ENCODE measurements around the gene NCAM2.

Gene NCAM2

DNA sequence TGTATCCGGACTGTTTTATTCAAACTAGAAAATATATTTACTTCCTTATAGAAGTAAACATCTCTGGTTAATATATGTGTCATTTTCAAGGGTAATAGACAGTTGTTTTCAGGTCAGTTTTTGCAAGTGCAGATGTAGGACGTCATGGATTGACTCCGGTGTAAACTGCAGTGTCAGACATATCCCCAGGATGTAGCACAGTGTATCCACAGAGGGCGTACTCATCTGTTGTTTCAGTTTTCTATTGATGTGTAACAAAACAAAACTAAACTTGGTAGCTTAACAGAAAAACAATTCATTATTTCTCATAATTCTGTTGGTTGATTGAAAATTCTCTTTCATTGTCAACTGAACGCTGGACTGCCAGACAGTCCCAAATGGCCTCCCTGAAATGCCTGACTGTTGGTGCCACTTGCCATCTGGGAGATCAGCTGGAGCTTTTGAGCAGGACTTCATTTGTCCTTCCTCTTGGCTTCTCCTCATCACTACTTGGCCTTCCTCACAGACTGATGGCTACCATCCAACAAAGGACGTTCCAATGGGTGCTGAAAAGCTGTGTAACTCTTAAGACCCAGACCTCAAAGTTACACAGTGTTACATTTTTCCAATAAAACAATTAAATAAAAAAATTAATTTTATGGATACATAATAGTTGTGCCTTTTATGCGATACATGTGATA, 181.6 kb downstream of the NCAM2 start:
- no peak for DNase-seq

DNA sequence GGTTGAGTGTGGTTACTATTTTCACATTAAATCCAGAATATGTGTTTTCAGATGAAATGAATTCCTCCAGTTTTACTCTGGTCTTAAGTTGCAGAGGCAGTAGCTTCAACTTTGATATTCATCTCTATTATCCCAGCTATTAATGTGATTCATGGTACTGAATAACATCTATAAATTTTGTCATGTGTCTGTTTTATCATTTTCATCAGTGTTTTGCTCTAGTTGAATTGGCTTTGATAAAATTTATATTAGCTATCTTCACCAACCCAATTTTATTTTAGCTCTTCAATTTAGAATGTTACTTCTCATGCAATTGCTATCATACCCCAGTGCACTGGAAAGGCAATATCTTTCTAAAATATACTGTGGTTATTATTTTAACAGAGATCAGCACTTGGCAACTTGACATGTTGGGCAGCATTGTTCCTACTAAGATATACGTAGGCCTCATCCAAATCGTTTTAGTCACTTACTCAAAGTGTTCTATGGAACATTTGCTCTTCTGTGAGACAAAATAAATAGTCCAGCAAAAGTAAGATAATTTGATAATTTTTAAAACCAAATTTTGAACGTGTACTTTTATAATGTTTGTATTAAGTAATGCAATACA, 184.3 kb downstream of the NCAM2 start:
- no peak for DNase-seq

DNA sequence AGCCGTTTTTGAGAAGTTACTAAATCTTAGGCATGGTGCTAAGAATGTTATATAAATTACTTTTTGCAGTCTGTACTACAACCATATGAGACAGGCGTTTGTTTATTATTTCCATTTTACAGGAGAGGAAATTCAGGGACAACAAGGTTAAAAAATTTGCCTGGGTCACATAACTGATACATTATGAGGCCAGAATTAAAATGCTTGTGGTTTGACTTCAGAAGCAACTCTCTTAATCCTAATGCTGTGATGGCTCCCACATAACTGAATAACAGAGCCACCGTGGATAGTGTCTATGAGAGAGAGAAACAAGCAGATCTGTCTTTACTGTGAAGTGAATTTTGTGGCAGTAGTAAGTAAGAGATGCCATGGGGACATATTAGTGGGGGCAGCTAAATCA, 184.9 kb downstream of the NCAM2 start:
- no peak for DNase-seq

DNA sequence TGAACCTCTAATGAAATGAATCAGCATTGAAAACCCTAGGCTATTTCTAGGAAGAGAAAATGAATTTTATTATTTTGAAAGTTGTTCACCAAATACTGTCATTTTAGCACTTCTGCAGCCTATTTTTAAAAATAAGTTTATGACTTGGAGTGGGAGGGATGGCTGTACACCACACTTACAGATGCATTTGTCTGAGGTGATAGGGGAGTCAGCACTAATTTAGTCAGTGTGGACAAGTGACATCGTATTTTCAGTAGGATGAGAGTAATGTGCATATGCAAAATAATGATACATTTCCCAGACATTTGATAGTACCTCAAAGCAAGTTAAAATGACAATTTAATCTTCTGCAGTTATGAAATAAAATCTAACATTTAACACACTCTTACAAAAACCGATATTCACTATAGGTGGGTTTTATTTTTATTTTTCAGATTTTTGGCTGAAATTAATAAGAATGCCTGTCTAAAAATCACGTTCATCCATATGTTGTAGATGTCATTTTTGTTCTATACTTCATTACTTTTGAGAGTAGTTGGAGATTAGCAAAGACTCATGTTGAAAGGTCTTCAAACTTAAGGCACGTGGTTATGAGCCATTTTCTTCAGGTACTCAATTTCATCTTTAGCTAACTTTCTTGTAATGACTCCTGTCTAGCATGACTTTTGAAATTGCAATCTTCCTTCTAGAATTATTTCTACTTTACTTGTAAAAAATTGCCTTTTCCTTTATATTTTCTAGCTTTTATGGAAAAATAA, 186.7 kb downstream of the NCAM2 start:
- no peak for DNase-seq

DNA sequence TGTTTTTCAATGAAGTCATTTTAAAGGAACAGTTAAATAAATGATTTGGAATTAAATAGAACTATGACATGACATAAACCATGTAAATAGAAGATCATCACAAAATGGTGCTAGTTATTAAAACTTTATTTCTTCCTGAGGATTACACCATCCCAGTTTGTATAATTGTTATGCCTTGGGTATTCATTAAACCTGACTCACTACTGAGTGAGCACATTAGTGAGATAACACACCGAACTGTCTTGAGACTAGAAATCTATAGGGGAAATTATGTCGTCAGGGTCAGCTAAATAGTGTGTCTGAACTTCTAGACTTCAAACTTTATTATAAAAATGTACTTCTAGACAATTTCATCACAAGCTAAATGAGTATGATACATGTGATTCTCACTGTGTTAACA, 189.4 kb downstream of the NCAM2 start:
- DNase-seq = no peak

DNA sequence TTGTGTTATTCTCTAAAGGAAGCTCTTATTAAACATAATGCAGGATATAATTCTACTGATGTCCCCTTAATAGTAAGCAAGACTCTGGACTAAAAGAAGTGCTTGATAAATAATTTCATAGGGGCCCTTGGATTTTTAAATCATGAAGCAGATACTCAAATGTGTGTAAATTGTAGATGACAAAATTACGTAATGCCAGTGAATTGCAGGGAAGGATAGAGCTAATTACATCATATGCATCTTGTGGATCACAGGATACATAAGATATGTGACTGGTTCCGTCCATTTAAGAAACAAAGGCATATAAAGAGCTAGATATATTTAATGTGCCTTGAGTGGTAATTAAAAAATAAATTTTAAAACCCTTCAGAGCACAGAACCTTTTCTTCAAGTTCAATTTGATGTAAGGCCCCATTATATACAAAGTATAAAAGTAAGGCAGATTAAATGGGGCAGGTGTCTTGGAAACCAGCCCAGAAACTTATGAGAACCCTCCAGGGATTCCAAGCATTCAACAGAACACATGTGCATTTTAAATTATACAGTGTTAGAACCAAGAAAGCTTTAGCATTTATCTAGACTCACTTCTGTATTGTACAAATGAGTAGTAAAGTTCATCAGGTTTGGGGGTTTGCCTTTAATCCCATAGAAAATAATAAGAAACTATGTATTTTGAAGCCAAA, 190.4 kb downstream of the NCAM2 start:
- DNase-seq = no peak

DNA sequence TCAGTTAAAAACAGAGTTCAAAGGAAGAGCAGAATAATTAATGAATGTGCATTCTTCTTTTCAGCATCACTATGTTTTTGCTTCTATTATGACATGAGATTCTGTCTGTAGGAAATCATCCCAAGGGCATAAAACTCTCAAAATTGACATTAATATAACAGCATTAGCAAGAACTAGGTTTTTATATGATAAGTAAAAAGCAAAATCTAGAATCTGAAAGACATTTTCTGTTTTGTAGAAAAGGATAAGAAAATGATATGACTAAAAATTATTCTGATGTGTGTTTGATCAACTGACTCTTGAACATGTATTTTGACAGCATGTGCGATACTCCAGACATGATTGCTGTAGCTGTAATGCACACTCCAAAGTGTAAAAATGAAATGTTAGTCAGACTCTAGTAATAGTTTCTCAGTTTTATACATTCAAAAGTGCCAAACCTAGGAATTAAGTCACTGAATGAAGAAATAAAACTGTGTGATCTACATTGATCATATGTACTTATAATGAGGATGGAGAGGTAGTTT, 197.3 kb downstream of the NCAM2 start:
- DNase-seq = no peak

DNA sequence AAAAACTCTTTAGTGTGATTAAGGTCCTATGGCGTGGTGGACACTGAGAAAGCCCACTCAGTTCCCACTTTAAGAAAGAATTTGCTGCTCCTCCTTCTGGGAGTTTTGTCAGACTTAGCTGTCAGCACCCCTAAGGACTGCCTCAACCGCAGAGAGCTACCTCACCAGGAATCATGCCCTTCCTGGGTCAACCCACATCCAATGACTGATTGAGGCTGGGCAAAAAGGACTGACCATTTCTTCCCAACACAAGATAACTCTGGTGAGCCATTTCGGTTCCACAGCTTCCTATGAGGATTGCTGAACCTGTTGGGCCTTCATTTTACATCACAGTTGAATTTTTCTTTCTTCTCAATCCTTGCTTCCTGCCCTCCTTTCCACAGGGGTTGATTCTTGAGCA, 197.9 kb downstream of the NCAM2 start:
- DNase-seq = no peak

DNA sequence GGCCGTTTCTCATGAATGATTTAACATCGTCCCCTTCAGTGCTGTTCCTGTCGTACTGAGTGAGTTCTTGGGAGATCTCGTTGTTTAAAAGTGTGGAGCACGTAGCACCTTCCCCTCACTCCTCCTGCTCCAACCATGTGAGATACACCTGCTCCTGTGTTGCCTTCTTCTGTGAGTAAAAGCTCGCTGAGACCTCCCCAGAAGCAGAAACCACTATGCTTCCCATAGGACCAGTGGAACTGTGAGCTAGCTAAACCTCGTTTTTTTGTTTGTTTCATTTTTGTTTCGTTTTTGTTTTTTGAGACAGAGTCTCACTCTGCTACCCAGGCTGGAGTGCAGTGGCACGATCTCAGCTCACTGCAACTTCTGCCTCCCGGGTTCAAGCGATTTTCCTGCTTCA, 198.6 kb downstream of the NCAM2 start:
- no peak for DNase-seq

DNA sequence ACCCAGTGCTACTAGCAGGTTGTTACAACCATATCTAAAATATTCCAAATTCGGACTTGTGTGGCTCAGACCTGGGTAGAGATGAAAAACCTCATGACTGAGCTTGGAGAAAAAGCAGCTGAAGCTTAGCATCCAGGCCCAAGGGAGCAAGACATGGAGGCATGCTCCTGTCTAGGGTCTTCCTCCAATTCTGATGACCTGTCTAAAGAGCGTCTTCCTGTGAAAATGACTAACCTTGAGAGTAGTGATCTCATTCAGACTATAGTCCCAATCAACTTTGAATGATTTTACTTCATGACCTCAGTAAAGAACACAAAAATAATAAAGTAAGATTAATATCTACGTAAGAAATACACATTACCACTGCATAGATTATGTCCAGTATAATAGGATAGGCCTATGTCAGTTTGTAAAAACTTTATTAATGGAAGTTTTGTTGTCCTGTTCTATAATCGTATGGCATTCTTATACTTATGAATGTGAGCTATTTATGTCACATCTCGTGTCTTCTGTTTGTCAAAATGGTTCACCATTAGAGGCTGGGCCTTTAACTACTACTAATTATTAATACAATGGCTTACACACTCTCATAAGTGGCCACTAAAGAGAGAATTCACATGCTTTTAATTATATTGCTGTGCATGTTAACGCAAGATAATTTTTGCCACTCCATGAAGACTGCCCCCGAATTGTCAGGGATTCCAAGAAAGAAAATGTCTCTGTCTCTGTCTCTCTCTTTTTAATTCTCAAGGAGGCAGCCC, 201.3 kb downstream of the NCAM2 start:
- no peak for DNase-seq

DNA sequence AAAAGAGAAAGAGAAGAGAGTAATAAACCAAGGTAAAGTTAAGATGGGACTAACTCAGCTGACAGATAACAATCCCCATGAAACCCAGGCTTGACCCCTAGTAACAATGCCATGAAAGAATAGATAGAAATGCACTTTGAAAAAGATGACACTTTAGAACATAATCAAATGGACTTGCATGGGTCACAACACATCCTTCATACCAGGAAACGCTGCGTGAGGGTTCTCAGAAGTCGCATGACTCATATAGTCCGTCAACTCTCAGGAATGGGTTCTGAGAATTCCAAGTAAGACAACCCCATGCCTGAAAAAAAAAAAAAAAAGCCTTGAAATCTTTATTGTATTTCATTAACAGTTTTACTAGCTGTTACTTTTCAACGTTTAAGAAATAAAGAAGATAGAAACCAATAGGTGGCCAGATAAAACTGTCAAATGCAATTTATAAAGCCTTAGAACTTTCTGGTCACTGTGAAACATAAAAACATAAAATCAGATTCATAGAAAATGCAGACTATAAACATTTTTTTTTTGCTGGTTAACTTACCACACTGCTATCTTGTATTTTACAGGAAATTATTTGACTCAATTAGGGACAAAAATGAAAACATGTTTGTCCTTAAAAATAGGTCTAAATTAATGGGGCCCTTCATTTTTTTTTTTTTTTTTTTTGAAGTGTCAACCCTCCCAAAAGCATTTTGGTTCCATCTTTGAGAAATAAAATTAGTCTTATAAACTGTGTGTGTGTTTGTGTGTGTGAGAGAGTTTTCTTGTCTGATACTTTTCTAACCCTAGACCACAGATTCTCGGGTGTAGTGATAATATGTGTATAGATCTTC, 202.1 kb downstream of the NCAM2 start:
- no peak for DNase-seq

DNA sequence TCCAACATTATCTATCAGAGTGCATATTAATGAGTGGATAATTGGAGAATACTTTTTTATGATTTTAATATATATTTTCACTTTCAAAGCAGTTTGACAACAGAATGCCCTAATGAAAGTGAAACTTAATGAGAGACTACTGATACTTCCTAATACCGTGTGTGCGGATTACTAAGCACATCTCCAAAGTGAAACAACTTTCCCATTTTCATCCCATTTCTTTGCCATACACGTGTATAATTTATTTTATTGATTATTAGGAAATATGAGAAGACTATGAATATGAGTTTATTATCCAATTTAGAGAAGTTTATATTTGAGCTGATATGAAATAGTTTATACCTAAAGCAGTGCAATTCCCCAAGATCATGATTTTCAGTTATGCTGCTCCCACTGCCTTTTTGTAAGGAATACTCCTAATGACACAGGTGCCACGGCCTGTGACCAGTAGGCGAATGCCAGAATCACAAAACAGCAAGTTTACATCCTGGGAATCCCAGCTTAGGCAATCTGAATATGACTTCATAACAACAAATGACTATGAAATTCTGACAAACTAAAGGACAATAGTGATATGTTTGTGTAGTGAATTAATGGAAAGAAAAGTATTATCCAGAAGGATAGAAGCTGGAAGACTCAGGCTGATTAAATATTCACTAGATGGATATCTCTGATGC, 202.9 kb downstream of the NCAM2 start:
- no peak for DNase-seq

DNA sequence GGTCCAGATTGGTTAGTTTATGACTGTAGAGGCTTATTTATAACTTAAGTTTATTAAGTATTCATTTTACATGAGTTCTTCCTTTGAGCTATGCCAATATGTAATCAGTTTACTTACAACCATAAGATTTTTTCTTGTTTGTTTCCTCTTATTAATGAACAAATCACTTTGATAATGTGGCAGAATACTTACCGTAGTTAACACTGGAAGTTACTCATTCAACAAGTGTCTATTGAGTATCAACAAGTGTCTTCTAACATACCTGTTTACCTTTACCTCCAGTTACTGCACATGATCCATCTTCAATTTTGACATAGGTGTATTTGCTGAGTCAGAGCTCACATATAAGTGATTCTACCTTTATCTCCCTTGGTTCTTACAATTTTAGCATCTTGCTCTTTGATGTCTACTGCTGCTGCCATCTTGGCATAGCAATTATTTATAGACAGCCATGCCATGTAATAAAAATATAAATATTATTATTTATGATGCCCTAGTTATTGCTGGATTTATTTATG, 205.7 kb downstream of the NCAM2 start:
- no peak for DNase-seq

DNA sequence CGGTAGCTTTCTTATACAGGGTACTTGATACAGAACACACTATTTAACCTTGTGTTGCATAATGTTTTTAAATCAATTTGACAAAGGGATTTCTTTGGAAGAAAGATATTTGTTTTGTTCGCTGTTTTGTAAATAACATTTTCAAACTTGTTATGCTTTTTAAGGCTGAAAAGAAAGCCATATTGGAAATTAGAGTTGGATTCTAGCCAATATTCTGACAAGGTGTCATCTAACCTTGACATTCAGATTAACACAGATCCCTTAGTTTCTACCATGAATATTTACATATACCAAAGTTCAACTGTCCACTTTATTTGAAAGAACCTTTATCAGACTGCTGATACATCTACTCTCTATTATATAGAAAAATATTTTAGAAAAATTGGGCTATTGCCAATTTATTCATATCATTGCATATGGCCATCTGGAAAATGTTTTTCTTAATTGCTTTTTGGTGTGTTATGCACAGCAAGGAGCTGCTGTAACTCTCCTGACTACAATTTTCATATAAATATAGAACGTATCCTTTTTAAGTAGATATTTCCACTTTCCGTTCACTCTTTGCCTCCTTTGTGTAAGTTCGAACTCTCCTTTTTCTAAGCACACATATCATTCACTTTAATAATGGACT, 206.3 kb downstream of the NCAM2 start:
- DNase-seq = no peak

DNA sequence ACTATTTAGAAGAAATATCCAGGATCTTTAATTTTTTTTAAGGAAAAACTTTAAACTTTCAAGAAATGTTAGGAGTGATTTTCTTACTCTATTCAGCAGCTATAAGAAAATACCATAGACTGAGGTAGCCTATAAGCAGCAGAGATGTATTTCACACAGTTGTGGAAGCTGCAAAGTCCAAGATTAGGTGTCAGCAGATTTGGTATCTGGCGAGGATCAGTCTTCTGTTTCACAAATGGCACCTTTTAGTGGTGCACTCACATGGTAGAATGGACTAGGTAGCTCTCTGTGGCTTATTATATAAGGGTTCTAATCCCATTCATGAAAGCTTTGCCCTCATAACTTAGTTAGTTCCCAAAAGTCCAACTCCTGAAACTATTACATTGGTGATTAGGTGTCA, 207.4 kb downstream of the NCAM2 start:
- DNase-seq = no peak

DNA sequence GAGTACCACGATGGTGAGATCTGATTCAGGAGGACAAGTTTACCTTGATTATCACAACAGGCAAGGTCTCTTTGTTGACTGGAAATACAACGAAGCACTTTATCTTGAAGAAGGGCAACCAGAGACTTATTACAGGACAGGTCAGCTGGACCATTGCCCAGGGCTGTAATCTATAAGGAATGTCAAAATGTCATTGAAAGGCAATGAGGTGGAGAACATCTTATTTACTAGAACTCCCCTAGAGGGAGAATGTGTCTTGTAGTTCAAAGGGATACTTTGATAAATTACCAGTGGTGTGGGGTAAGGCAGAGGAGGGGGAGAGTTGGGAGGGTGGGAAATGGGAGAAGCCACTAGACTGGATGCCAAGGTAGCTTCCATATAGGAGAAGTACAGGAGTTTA, 212.3 kb downstream of the NCAM2 start:
- DNase-seq = no peak

DNA sequence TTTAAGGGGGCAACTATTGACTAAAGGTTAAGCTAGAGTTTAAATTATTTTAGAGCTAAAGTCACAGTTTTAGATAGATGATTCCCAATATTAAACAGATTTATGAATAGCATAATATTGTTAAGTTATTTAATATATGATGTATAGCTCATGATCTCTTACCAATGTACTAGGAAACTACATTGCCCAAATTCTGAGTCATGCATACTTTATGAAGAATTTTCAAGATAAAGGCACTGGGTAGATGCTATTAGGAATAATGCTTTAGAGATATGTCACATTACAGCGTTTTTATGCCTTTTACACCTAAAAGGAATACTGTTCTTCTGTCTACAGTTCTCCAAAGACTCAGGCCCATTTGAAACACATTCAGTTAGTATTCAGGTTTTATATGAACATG, 215.1 kb downstream of the NCAM2 start:
- DNase-seq = no peak

DNA sequence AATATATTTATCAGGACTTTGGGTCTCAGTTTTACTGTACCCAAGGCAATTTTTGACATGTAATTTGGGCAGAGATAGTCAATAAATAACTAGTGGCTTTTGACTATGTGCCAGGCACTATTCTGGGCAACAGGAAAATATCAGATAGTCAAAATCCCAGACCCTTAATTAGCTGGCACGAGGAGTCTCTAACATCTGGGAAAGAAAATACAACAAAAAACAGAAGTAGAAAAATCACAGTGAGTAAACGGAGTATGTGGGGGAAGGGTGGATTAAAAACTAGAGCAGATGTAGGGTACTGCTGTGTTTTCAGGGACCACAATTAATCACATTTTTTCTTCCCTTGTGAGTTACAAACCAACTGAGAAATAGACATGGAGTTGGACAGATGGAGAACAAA, 217.8 kb downstream of the NCAM2 start:
- DNase-seq = no peak

DNA sequence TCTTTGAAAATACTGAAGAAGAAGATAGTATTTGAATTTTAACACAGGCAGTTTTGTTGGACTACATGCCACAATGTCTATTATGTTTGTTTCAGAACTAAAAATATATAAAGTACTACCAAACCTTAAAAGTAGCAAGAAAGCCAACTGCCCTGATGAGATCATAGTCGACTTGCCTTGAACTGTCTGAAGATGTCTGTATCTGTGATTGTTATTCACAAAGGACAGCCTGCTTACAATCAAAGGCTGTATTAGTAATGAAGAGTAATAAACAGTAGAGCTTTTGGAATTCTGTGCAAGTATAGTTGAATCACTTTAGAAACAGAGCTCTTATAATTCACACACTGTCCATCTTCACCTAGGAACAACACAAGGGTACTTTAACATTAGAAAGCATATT, 228.3 kb downstream of the NCAM2 start:
- no peak for DNase-seq

DNA sequence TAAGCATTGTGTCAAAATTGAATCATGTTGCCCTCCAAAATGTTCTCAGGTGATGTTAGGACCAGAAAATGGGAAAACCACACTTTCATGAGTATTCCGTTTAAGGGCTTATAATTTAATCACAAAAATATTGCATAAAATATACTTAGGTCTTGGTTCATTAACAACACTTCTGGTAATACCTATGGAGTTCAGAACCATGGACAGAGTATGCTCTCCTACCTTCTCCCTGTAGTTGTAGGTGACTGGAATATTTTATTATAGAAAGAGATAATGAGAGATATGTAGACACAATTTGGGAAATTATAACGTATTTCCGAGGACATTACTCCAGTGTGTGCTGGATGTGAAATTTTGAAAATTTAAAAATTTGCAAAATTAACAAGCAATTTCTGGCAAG, 232.5 kb downstream of the NCAM2 start:
- DNase-seq = no peak
